ENCODE measurements around the gene AOAH. TPM values are rescaled to one million over a fixed set of nuclear protein-coding genes. Genes with fewer than 3 reads are reported as not detected.
A peak's percentile ranks its signal among the peaks of the same experiment; 100 is the strongest.

Gene AOAH, protein sequence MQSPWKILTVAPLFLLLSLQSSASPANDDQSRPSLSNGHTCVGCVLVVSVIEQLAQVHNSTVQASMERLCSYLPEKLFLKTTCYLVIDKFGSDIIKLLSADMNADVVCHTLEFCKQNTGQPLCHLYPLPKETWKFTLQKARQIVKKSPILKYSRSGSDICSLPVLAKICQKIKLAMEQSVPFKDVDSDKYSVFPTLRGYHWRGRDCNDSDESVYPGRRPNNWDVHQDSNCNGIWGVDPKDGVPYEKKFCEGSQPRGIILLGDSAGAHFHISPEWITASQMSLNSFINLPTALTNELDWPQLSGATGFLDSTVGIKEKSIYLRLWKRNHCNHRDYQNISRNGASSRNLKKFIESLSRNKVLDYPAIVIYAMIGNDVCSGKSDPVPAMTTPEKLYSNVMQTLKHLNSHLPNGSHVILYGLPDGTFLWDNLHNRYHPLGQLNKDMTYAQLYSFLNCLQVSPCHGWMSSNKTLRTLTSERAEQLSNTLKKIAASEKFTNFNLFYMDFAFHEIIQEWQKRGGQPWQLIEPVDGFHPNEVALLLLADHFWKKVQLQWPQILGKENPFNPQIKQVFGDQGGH
- total RNA-seq (10 to 100 TPM in 7 of 9 donors, 1 to 10 TPM in 2; 3.8 to 52.0 (median 15.0) TPM), polyA plus RNA-seq (1 to 10 TPM; 3.4 to 7.0 (median 5.1) TPM)
- long read RNA-seq, donor 1, result 0 reads
- long read RNA-seq, donor 2, partial matches to known transcripts, result 0 of 2 reads
- long read RNA-seq, donor 2, other reads (novel, unspliced or antisense), result 0 of 2 reads
- long read RNA-seq, donor 3, partial matches to known transcripts, result 0 of 1 reads
- long read RNA-seq, donor 3, other reads (novel, unspliced or antisense), result 0 of 1 reads
- long read RNA-seq, donor 4, transcript AOAH-211 (21 exons, 2,381 nt), result major isoform, 7 of 15 reads
- long read RNA-seq, donor 4, partial matches to known transcripts, result 4 of 15 reads
- long read RNA-seq, donor 4, other reads (novel, unspliced or antisense), result 4 of 15 reads
- long read RNA-seq, donor 5, transcript AOAH-211 (21 exons, 2,381 nt), result major isoform, 16 of 26 reads
- long read RNA-seq, donor 5, partial matches to known transcripts, result 2 of 26 reads
- long read RNA-seq, donor 5, other reads (novel, unspliced or antisense), result 6 of 26 reads
- long read RNA-seq, donor 6, partial matches to known transcripts, result 0 of 5 reads
- long read RNA-seq, donor 6, other reads (novel, unspliced or antisense), result 2 of 5 reads
- long read RNA-seq, donor 7, result 0 reads
- long read RNA-seq, donor 8, result 0 reads
- long read RNA-seq, donor 9, partial matches to known transcripts, result 0 of 1 reads
- long read RNA-seq, donor 9, other reads (novel, unspliced or antisense), result 0 of 1 reads
- long read RNA-seq, donor 10, result 0 reads

- intact Hi-C loops (cut with DNase I), result no loop called here
- H3K27ac ChIP-seq, result peak within 1 kb of the TSS in 2 of 5 donors; percentile 32 to 61
- WGBS, 4 donors, result 57 to 74% (median 69%) methylated on average over 14 of the region's 14 CpGs
- H3K27me3 ChIP-seq, result no peaks in the 10 kb centered on the region
- peak; percentile 28 to 78 (median 57) for DNase-seq
- peak within 1 kb of the TSS in 1 of 4 donors; percentile 32 for H3K4me3 ChIP-seq
- no peaks in the 10 kb centered on the region for H3K36me3 ChIP-seq (replicated peaks in 1 of 2)
- H3K4me1 ChIP-seq (replicated peaks in 1 of 2), result peaks cover 0 to 7% of the 10 kb centered on the region in 2 donors
- no peaks in the 10 kb centered on the region for H3K9me3 ChIP-seq (replicated peaks in 1 of 3)
- TF ChIP-seq POLR2A (IDR thresholded peaks at IDR 0.05), result peak; percentile 14 to 18
- TF ChIP-seq, protein P1, sequence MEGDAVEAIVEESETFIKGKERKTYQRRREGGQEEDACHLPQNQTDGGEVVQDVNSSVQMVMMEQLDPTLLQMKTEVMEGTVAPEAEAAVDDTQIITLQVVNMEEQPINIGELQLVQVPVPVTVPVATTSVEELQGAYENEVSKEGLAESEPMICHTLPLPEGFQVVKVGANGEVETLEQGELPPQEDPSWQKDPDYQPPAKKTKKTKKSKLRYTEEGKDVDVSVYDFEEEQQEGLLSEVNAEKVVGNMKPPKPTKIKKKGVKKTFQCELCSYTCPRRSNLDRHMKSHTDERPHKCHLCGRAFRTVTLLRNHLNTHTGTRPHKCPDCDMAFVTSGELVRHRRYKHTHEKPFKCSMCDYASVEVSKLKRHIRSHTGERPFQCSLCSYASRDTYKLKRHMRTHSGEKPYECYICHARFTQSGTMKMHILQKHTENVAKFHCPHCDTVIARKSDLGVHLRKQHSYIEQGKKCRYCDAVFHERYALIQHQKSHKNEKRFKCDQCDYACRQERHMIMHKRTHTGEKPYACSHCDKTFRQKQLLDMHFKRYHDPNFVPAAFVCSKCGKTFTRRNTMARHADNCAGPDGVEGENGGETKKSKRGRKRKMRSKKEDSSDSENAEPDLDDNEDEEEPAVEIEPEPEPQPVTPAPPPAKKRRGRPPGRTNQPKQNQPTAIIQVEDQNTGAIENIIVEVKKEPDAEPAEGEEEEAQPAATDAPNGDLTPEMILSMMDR (IDR thresholded peaks at IDR 0.05), result no peak
These were observed at the start of gene AOAH for GRCh38 chr7:36723951-36724664. Gene AOAH, minus strand, starts transcription at chr7:36724494. Its CDS starts 346 bp downstream, at chr7:36724148.

DNA sequence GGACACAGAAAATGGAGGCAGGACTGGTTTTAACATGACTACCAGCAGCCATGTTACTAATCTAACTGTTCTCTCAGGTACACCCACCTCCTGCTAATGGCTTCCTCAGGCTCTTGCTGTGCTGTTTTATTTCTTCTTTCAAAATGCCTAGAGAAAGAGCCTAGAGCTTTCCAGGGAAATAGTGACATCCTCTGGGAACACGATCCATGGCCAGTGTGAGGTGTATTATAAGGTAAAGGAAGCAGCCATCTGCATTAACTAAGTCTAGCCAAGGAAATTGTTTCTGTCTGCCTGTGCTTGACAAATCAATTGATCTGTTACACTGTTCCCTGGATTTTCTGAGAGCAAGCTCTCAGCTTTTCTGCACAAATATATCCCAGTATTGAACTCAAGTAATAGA is 42.2 kb upstream of the AOAH start:
- no peak for DNase-seq
- Histone ChIP-seq H3K27me3 (no peaks in the 10 kb centered on the region), H3K4me3 (no peak overlapping the region), H3K4me1 (replicated peaks in 1 of 2) (no peaks in the 10 kb centered on the region), H3K36me3 (replicated peaks in 1 of 2) (no peaks in the 10 kb centered on the region), H3K27ac (no peak overlapping the region), H3K9me3 (replicated peaks in 1 of 3) (no peaks in the 10 kb centered on the region)
- TF ChIP-seq, protein P1 (IDR thresholded peaks at IDR 0.05), result no peak
- TF ChIP-seq POLR2A (IDR thresholded peaks at IDR 0.05), result no peak
- intact Hi-C loops (cut with DNase I), result no loop called here
- 74 to 89% (median 83%) methylated on average over 1 of the region's 1 CpG for WGBS, 4 donors

DNA sequence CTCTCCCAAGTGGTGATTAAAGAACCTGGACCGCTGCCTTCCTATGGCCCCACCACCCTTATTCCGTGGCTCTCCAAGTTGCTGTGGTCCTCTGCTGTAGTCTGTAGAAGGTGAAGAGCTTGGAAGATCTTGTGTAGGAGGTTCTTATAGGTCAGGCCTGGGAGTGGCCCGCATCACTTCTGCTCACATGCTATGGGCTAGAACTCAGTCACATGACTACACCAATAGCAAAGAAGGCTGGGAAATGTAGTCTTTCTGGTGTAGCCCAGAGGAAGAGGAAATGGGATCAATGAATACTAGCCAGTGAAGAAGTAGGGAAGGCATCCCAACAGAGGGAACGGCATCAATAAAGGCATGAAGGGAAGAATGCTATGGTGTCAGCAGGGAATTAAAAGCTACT is 41.3 kb upstream of the AOAH start:
- no peak for TF ChIP-seq POLR2A (IDR thresholded peaks at IDR 0.05)
- TF ChIP-seq, protein P1 (IDR thresholded peaks at IDR 0.05), result no peak

More for the DNA sequence above, 41.3 kb upstream of the AOAH start:
- Histone ChIP-seq H3K4me1 (replicated peaks in 1 of 2) (no peaks in the 10 kb centered on the region), H3K4me3 (no peak overlapping the region), H3K27ac (no peak overlapping the region), H3K27me3 (no peaks in the 10 kb centered on the region), H3K9me3 (replicated peaks in 1 of 3) (no peaks in the 10 kb centered on the region), H3K36me3 (replicated peaks in 1 of 2) (no peaks in the 10 kb centered on the region)
- WGBS, 4 donors, result 74 to 92% (median 84%) methylated on average over 4 of the region's 4 CpGs
- no peak for DNase-seq
- intact Hi-C loops (cut with DNase I), result no loop called here

All from adrenal gland (tissue), 19 donors.